Uterus (tissue), 4 donors: Measurements from ENCODE around the gene HECTD1. TPM values are rescaled to one million over a fixed set of nuclear protein-coding genes. Genes with fewer than 3 reads are reported as not detected.

Source experiments
- DNase-seq, 2 donors: peaks; one replicate each; pipeline ENCODE4 v3.0.0-alpha.2; 2019 to 2020
- H3K27ac ChIP-seq, 2 donors: fragments of 200-600 bp; sonication (generic); 1 replicate in 1 of 2; 2 replicates in 1 of 2; pipeline ENCODE4 v1.5.1; 2016 to 2018
- H3K27me3 ChIP-seq, 2 donors: fragments of 200-600 bp; sonication (generic); one replicate each; pipeline ENCODE4 v1.5.1; 2018 to 2019; ENCODE audit warnings: control low read depth in 1 of 2
- H3K36me3 ChIP-seq, 2 donors: fragments of 200-600 bp; sonication (generic); one replicate each; pipeline ENCODE4 v1.5.1; 2019; ENCODE audit warnings: control low read depth in 1 of 2
- H3K4me1 ChIP-seq, 2 donors: fragments of 200-600 bp; sonication (generic); one replicate each; pipeline ENCODE4 v1.5.1; 2018 to 2019; ENCODE audit warnings: control low read depth in 1 of 2
- H3K4me3 ChIP-seq, 2 donors: fragments of 200-600 bp; sonication (generic); 1 replicate in 1 of 2; 2 replicates in 1 of 2; pipeline ENCODE4 v1.5.1; 2018 to 2019; ENCODE audit warnings: mild to moderate bottlenecking in 1 of 2
- H3K9me3 ChIP-seq, 2 donors: fragments of 200-600 bp; sonication (generic); one replicate each; pipeline ENCODE4 v1.5.1; 2019; ENCODE audit warnings: control low read depth in 1 of 2
- POLR2A ChIP-seq, 2 donors: fragments of 450-650 bp; IDR thresholded peaks; one replicate each; pipeline ENCODE4 v1.6.1; 2016; ENCODE audit warnings: antibody characterized with exemption in 2 of 2, mild to moderate bottlenecking in 1 of 2, moderate library complexity in 1 of 2
- intact Hi-C: fragments of 100-400 bp; cut with DNase I; formaldehyde crosslinking; loops from one replicate; pipeline ENCODE4 v1.15.1; 2023; ENCODE audit warnings: low total_unique reads
- total RNA-seq, 4 donors: library from RNA; depleted of rRNA in 3 of 4; stranded (reverse); fragments of >200 nt in 3 of 4; gene quantifications; one replicate each; pipeline versions ENCODE4 v1.1.0 to v1.2.4, GENCODE V29; 2014 to 2023
- TF ChIP-seq, protein P1 (sequence below), 4 experiments: fragments of 200-600 bp in 2 of 4; fragments of 450-650 bp in 2 of 4; sonication (generic) in 2 of 4; IDR thresholded peaks; one replicate each; pipeline ENCODE4 v1.5.1; 2016 to 2019; ENCODE audit warnings: antibody characterized with exemption in 4 of 4, mild to moderate bottlenecking in 2 of 4, moderate library complexity in 1 of 4
- donor health status: DM: yes; HTN: yes; CAD: no.

The HECTD1 gene
- total RNA-seq, 4 donors from 2014 or later: 99.4 to 434 (median 307) TPM

DNA sequence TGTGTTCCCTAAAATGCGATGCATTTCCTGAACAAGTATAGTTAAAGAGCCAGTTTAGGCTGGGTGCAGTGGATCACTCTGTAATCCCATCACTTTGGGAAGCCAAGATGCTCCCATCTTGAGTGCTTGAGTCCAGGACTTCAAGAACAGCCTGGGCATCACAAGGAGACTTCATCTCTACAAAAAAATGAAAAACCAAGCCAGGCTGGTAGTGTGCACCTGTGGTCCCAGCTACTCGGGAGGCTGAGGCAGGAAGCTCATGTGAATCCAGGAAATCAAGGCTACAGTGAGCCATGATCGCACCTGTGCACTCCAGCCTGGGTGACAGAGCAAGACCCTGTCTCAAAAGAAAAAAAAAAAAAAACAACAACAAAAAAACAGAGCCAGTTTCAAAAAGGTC, 26.3 kb downstream of the HECTD1 start:
- Histone ChIP-seq H3K9me3 (no peaks in the 10 kb centered on the region), H3K4me1 (no peaks in the 10 kb centered on the region), H3K36me3 (no peaks in the 10 kb centered on the region), H3K27me3 (no peaks in the 10 kb centered on the region), H3K4me3 (no peak overlapping the region), H3K27ac (no peak overlapping the region)
- intact Hi-C loops: no loop called here
- TF ChIP-seq, protein P1, sequence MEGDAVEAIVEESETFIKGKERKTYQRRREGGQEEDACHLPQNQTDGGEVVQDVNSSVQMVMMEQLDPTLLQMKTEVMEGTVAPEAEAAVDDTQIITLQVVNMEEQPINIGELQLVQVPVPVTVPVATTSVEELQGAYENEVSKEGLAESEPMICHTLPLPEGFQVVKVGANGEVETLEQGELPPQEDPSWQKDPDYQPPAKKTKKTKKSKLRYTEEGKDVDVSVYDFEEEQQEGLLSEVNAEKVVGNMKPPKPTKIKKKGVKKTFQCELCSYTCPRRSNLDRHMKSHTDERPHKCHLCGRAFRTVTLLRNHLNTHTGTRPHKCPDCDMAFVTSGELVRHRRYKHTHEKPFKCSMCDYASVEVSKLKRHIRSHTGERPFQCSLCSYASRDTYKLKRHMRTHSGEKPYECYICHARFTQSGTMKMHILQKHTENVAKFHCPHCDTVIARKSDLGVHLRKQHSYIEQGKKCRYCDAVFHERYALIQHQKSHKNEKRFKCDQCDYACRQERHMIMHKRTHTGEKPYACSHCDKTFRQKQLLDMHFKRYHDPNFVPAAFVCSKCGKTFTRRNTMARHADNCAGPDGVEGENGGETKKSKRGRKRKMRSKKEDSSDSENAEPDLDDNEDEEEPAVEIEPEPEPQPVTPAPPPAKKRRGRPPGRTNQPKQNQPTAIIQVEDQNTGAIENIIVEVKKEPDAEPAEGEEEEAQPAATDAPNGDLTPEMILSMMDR (IDR thresholded peaks at IDR 0.05): no peak
- TF ChIP-seq POLR2A (IDR thresholded peaks at IDR 0.05): no peak
- no peak for DNase-seq

DNA sequence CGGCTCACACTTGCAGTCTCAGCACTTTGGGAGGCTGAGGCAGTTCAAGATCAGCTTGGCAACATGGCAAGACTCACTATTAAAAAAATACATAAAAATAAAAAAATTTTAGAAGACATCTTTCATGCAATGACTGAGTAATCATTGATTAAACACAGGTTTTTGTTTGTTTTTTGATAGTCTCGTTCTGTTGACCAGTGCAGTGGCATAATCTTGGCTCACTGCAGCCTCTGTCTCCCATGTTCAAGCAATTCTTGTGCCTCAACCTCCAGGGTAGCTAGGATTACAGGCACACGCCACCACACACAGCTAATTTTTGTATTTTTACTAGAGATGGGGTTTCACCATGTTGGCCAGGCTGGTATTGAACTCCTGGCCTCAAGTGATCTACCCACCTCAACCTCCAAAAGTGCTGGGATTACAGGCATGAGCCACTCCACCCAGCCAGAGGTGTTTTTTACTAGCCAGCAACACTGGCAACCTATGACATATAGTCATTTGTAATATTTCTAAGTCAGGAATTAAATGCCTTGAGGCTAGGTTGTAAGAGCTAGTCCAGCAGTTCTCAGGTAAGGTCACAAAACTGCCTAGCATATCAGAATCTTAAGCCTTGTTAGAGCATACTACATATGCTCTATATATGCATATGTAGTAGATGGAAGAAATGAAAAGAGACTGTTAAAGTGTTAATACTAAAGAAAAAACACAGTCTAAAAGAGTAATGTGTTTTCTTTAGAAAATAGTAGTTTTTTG, 27.1 kb downstream of the HECTD1 start:
- no peak for TF ChIP-seq POLR2A (IDR thresholded peaks at IDR 0.05)
- TF ChIP-seq, protein P1 (IDR thresholded peaks at IDR 0.05): no peak
- Histone ChIP-seq H3K4me1 (no peaks in the 10 kb centered on the region), H3K4me3 (no peak overlapping the region), H3K36me3 (no peaks in the 10 kb centered on the region), H3K27ac (no peak overlapping the region), H3K9me3 (no peaks in the 10 kb centered on the region), H3K27me3 (no peaks in the 10 kb centered on the region)
- DNase-seq: no peak
- intact Hi-C loops: no loop called here

DNA sequence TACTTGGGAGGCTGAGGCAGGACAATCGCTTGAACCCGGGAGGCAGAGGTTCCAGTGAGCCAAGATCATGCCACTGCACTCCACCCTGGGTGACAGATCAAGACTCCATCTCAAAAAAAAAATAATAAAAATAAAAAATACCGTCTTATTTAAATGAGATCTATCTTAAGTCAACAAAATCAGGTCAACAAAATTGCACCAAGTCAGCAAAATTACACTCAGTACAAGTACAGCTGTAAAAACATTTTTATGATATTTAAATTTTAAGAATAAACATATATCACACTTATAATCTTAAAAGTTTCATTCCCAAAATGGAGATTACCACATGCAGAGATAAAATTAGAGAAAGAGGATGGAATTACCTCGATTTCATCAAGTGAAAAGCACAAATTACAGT, 33.2 kb downstream of the HECTD1 start:
- DNase-seq: no peak
- Histone ChIP-seq H3K4me3 (no peak overlapping the region), H3K9me3 (no peaks in the 10 kb centered on the region), H3K27me3 (no peaks in the 10 kb centered on the region), H3K36me3 (peaks cover 0 to 3% of the 10 kb centered on the region in 2 donors), H3K27ac (no peak overlapping the region), H3K4me1 (peaks cover 0 to 3% of the 10 kb centered on the region in 2 donors)
- TF ChIP-seq, protein P1 (IDR thresholded peaks at IDR 0.05): no peak
- TF ChIP-seq POLR2A (IDR thresholded peaks at IDR 0.05): no peak
- intact Hi-C loops: no loop called here

DNA sequence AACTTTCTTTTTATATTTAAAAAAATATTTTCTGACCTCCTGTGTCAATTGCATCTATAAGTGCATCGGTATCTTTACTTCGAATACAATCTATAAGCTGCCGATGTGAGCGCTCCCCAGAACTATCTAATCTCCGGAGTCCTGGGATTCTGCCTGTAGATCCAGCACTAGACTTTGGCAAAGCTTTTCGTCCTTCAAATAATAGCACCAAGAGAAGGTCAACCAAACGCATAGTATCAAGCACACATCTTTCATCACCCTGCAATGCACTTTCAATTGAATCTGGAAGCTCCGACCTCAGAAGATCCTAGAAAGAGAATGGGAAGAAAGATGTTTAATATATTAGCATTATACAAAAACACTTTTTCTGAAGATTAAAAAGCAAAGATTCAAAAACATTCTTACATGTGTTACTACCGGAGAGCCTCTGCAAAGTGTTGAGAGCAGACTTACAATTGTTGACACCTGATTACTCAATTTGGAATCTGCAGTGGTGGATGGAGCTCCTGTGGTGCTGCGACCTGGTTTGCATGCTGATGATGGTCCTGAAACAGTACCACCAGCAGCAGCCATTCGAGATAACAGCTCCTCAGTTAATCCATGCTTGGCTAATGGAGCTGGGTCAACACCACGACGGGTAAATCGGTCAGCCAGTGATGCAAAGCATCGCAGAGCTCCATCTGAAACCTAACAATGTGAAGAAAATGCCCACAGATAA, 34.3 kb downstream of the HECTD1 start:
- TF ChIP-seq POLR2A (IDR thresholded peaks at IDR 0.05): no peak
- TF ChIP-seq, protein P1 (IDR thresholded peaks at IDR 0.05): no peak
- intact Hi-C loops: no loop called here
- no peaks in the 10 kb centered on the region for H3K27me3 ChIP-seq
- H3K27ac ChIP-seq: no peak overlapping the region
- peaks cover 0 to 3% of the 10 kb centered on the region in 2 donors for H3K36me3 ChIP-seq
- H3K4me3 ChIP-seq: no peak overlapping the region
- no peak for DNase-seq
- H3K4me1 ChIP-seq: peaks cover 0 to 3% of the 10 kb centered on the region in 2 donors
- no peaks in the 10 kb centered on the region for H3K9me3 ChIP-seq

DNA sequence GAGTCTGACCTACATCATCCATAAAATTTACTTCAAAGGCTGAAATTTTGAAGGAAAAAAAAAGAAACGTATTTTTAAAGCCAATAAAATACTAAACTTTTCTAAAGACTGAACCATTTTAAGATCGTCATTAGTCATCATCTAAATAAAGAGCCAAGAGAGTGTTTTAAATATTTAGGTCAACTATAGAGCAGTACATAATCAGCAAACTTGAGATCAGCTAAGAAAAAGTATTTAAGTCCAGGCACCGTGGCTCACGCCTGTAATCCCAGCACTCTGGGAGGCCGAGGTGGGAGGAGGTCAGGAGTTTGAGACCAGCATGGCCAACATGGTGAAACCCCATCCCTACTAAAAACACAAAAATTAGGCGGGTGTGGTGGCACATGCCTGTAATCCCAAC, 35.5 kb downstream of the HECTD1 start:
- intact Hi-C loops: no loop called here
- Histone ChIP-seq H3K36me3 (peaks cover 0 to 3% of the 10 kb centered on the region in 2 donors), H3K4me3 (no peak overlapping the region), H3K27me3 (no peaks in the 10 kb centered on the region), H3K9me3 (no peaks in the 10 kb centered on the region), H3K27ac (peak overlapping the region in 1 of 2 donors; percentile 13), H3K4me1 (peaks cover 0 to 3% of the 10 kb centered on the region in 2 donors)
- no peak for DNase-seq
- no peak for TF ChIP-seq POLR2A (IDR thresholded peaks at IDR 0.05)
- TF ChIP-seq, protein P1 (IDR thresholded peaks at IDR 0.05): no peak
